Transverse colon (tissue), 4 donors: Measurements from ENCODE around the gene GRIN2A. TPM values are rescaled to one million over a fixed set of nuclear protein-coding genes. Genes with fewer than 3 reads are reported as not detected.

Experiments
- DNase-seq: peaks from one replicate; pipeline ENCODE4 v3.0.0-alpha.2; 2019
- H3K27ac ChIP-seq, 4 donors: fragments of 200-600 bp; sonication (generic); 2 replicates each; pipeline ENCODE4 v1.5.1; 2016 to 2018; ENCODE audit warnings: inconsistent platforms in 4 of 4
- H3K27me3 ChIP-seq: fragments of 200-600 bp; sonication (generic); 2 replicates; pipeline ENCODE4 v1.5.1; 2017; ENCODE audit warnings: inconsistent platforms
- H3K36me3 ChIP-seq, 4 donors: fragments of 200-600 bp; sonication (generic); 2 replicates each; pipeline ENCODE4 v1.5.1; 2017 to 2019; ENCODE audit warnings: inconsistent platforms in 4 of 4
- H3K4me1 ChIP-seq, 4 donors: fragments of 200-600 bp; sonication (generic); 2 replicates each; pipeline ENCODE4 v1.5.1; 2017 to 2020; ENCODE audit warnings: inconsistent platforms in 4 of 4
- H3K4me3 ChIP-seq, 4 donors: fragments of 200-600 bp; sonication (generic); 1 replicate in 1 of 4; 2 replicates in 3 of 4; pipeline versions ENCODE4 v1.5.1 to v1.6.1; 2017 to 2019; ENCODE audit warnings: inconsistent platforms in 4 of 4
- H3K9me3 ChIP-seq, 2 donors: fragments of 200-600 bp; sonication (generic); 2 replicates each; pipeline ENCODE4 v1.5.1; 2017 to 2019; ENCODE audit warnings: inconsistent platforms in 2 of 2
- EP300 ChIP-seq: sonication (generic); formaldehyde crosslinking; IDR thresholded peaks from one replicate; pipeline ENCODE4 v1.6.1; 2017; ENCODE audit warnings: antibody characterized with exemption, low read depth
- POLR2A ChIP-seq: fragments of 450-650 bp; IDR thresholded peaks from one replicate; pipeline ENCODE4 v1.6.1; 2016; ENCODE audit warnings: antibody characterized with exemption, mild to moderate bottlenecking, moderate library complexity
- POLR2AphosphoS5 ChIP-seq, 3 donors: sonication (generic); formaldehyde crosslinking; IDR thresholded peaks; one replicate each; pipeline ENCODE4 v1.6.1; 2016; ENCODE audit warnings: antibody characterized with exemption in 3 of 3
- WGBS, 2 donors: methylation state at CpG; one replicate each; pipeline ENCODE4 v1.1.5; 2018; ENCODE audit warnings: low coverage in 1 of 2; 5-methylcytosine and 5-hydroxymethylcytosine counted together
- in situ Hi-C, 4 donors: fragments of 200-750 bp; cut with MboI; loops; one replicate each; pipeline versions ENCODE4 v1.15.0 to v1.15.1; 2017; ENCODE audit warnings: low sequenced_read_pairs in 3 of 4, low pct_ligation_motif_present in 1 of 4, low pct_unique_long_range_greater_than_20kb in 1 of 4
- intact Hi-C: fragments of 100-400 bp; cut with DNase I; formaldehyde crosslinking; loops from one replicate; pipeline ENCODE4 v1.15.1; 2023; ENCODE audit warnings: low total_unique reads
- total RNA-seq, 4 donors: library from RNA; depleted of rRNA; stranded (reverse); fragments of >200 nt; gene quantifications; one replicate each; pipeline ENCODE4 v1.1.0, GENCODE V29; 2016
- TF ChIP-seq, protein P1 (sequence below), 5 experiments: fragments of 200-600 bp in 3 of 5; fragments of 450-650 bp in 2 of 5; sonication (generic) in 3 of 5; IDR thresholded peaks; 1 replicate in 2 of 5; 2 replicates in 3 of 5; pipeline ENCODE4 v1.5.1; 2016 to 2017; ENCODE audit warnings: antibody characterized with exemption in 5 of 5, inconsistent platforms in 3 of 5, mild to moderate bottlenecking in 2 of 5, moderate library complexity in 1 of 5

GRIN2A gene
- total RNA-seq, 4 donors from 2014 or later: 0.14 to 0.37 (median 0.18) TPM

DNA sequence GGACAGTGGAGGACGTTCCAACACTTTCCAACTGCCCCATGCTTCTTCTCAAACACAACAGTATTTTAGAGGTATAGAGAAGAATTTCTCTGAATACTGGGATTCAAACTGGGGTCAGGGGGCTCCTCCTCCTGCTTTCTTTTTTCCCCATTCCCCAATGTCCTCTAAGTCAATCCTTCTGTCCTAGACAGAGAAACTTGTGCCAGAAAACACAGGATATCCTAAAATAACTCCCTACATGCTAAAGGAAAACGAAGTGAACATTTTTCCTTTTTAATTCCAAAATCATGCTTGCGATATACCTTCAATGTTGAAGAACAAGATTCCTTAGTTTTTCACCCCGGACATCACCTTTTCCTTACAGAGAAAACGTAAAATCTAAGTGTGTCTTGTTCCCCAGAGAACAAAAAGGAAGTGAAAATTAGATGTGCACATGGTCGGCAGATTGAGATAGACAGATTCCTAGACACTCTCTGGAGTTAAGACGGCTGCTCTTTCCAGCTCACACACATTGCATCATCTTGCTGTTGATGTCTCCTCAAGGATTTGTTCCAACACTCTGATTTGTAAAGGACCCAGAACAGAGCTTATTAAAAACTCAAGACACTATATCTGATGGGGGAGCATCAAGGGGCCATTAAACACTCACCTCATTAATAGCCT, 228.2 kb downstream of the GRIN2A start:
- Histone ChIP-seq H3K27ac (no peak overlapping the region), H3K4me3 (no peak overlapping the region), H3K27me3 (no peaks in the 10 kb centered on the region), H3K36me3 (no peaks in the 10 kb centered on the region), H3K9me3 (no peaks in the 10 kb centered on the region), H3K4me1 (no peaks in the 10 kb centered on the region)
- WGBS, 2 donors: 58 to 60% methylated on average over 7 of the region's 7 CpGs
- in situ Hi-C loops (no loop called here), intact Hi-C loops (no loop called here)
- no peak for TF ChIP-seq EP300
- no peak for TF ChIP-seq POLR2AphosphoS5 (IDR thresholded peaks at IDR 0.05)
- TF ChIP-seq, protein P1, sequence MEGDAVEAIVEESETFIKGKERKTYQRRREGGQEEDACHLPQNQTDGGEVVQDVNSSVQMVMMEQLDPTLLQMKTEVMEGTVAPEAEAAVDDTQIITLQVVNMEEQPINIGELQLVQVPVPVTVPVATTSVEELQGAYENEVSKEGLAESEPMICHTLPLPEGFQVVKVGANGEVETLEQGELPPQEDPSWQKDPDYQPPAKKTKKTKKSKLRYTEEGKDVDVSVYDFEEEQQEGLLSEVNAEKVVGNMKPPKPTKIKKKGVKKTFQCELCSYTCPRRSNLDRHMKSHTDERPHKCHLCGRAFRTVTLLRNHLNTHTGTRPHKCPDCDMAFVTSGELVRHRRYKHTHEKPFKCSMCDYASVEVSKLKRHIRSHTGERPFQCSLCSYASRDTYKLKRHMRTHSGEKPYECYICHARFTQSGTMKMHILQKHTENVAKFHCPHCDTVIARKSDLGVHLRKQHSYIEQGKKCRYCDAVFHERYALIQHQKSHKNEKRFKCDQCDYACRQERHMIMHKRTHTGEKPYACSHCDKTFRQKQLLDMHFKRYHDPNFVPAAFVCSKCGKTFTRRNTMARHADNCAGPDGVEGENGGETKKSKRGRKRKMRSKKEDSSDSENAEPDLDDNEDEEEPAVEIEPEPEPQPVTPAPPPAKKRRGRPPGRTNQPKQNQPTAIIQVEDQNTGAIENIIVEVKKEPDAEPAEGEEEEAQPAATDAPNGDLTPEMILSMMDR (IDR thresholded peaks at IDR 0.05): no peak
- TF ChIP-seq POLR2A: no peak
- no peak for DNase-seq

DNA sequence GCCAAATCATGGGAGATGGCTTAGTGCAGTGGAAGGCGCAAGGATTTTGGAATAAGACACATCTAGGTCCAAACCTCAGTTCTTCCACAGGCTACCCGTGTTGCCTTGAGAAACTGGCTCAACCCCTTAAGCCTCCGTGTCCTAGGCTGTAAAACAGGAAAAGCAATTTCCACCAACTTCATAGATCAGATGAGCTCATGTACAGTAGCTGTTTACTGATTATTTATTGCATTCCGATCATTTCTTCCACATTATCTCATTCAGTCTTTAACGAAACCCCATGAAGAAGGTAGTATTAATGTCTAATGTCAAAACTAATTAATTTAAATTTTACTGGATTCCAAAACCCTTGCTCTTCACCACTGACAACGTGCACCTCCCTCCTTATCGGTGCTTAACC, 231.6 kb downstream of the GRIN2A start:
- in situ Hi-C loops: no loop called here
- Histone ChIP-seq H3K4me1 (no peaks in the 10 kb centered on the region), H3K36me3 (no peaks in the 10 kb centered on the region), H3K27ac (no peak overlapping the region), H3K9me3 (no peaks in the 10 kb centered on the region), H3K4me3 (no peak overlapping the region), H3K27me3 (no peaks in the 10 kb centered on the region)
- WGBS, 2 donors: 69 to 84% methylated on average over 4 to 7 of the region's 7 CpGs
- intact Hi-C loops: no loop called here
- DNase-seq: no peak
- no peak for TF ChIP-seq EP300
- TF ChIP-seq POLR2AphosphoS5 (IDR thresholded peaks at IDR 0.05): no peak
- no peak for TF ChIP-seq POLR2A
- TF ChIP-seq, protein P1 (IDR thresholded peaks at IDR 0.05): no peak

DNA sequence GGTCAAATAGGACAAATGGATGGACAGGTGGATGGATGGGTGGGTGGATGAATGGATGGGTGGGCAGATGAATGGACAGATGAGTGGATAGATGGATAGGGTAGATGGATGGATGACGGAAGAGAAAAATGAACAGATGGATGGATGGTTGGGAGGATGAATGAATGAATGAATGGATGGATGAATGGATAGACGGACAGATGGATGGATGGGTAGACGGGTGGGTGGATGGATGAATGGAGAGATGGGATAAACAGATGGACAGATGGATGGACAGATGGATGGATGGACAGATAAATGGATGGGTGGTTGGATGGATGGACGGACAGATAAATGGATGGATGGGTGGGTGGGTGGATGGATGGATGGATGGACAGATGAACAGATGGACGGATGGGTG, 232.8 kb downstream of the GRIN2A start:
- intact Hi-C loops: no loop called here
- Histone ChIP-seq H3K27ac (no peak overlapping the region), H3K27me3 (no peaks in the 10 kb centered on the region), H3K4me3 (no peak overlapping the region), H3K36me3 (no peaks in the 10 kb centered on the region), H3K9me3 (no peaks in the 10 kb centered on the region), H3K4me1 (no peaks in the 10 kb centered on the region)
- in situ Hi-C loops: no loop called here
- TF ChIP-seq POLR2A (no peak), EP300 (no peak), POLR2AphosphoS5 (IDR thresholded peaks at IDR 0.05) (no peak)
- TF ChIP-seq, protein P1 (IDR thresholded peaks at IDR 0.05): no peak
- DNase-seq: no peak
- 80 to 86% methylated on average over 5 of the region's 5 CpGs for WGBS, 2 donors

DNA sequence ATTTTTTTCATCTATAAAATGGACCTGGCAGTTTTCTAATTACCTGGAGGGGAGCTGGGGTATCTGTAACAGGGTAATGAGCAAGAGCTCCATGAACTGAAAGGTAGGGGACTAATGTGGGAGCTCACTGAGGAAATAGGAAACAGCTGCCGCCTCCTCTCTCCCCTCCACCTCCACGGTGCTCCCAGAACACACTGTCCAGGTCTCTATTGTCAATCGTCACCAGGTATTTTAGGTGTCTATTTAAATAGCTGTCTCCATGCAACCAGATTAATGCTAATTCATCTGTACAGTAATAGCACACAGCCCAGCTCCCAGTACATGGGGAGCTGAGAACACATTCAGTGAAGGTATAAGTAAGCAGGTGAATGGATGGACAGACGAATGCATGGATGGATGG, 233.3 kb downstream of the GRIN2A start:
- Histone ChIP-seq H3K4me3 (no peak overlapping the region), H3K36me3 (no peaks in the 10 kb centered on the region), H3K9me3 (no peaks in the 10 kb centered on the region), H3K4me1 (no peaks in the 10 kb centered on the region), H3K27ac (no peak overlapping the region), H3K27me3 (no peaks in the 10 kb centered on the region)
- TF ChIP-seq, protein P1 (IDR thresholded peaks at IDR 0.05): no peak
- TF ChIP-seq POLR2AphosphoS5 (IDR thresholded peaks at IDR 0.05) (no peak), POLR2A (no peak), EP300 (no peak)
- intact Hi-C loops: no loop called here
- no peak for DNase-seq
- 79 to 82% methylated on average over 1 to 4 of the region's 4 CpGs for WGBS, 2 donors
- in situ Hi-C loops: no loop called here
